ENCODE measurements around the gene NLRP5. TPM values are rescaled to one million over a fixed set of nuclear protein-coding genes. Genes with fewer than 3 reads are reported as not detected.
"Not testable (repeated sequence)": the region's sequence is repeated elsewhere in the genome, so short reads cannot be mapped to it uniquely, and the experiment has no call there.

The NLRP5 gene
- not detected in 2 replicates for total RNA-seq (2014; rRNA removed; shearing (Covaris generic))

DNA sequence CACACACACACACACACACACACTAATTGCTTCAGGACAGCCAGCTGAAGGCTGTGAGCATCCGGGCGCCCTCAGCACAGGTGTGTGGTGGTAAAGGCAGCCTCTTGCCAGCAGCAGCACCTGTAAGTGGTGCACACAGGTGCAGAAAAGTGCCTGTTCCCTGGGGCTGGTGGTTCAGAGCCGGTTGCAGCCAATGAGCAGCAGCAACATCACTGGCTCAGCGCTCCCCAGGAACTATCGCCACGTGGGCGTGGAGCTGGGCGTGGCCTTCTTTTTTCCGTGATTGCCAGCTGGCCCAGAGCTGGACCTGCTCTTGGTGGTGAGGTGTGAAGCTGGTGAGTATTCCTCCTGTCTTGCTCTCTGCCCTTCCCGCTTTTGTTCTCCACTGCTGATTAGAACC is at the start of gene NLRP5:
Gene NLRP5 (plus strand): TSS at position 289 of the 400 bp plus-strand sequence.
- no peak for DNase-seq
- no peaks in the 10 kb centered on the region for H3K36me3 ChIP-seq (replicated peaks; ENCODE audit: control insufficient read depth, insufficient read depth, low read length)
- no peaks in the 10 kb centered on the region for H3K27me3 ChIP-seq (ENCODE audit: control insufficient read depth, insufficient read depth, low read length)
- no peak within 1 kb of the TSS for H3K4me3 ChIP-seq (ENCODE audit: insufficient read depth, low read depth, low read length)

GRCh38 chr19:55939206-55939605 is 47.4 kb upstream of the NLRP5 start:
- no peak for DNase-seq
- H3K27me3 ChIP-seq (ENCODE audit: control insufficient read depth, insufficient read depth, low read length) = no peaks in the 10 kb centered on the region
- H3K36me3 ChIP-seq (replicated peaks; ENCODE audit: control insufficient read depth, insufficient read depth, low read length) = no peaks in the 10 kb centered on the region
- H3K4me3 ChIP-seq (ENCODE audit: insufficient read depth, low read depth, low read length) = no peak overlapping the region

GRCh38 chr19:55940306-55940705 is 46.3 kb upstream of the NLRP5 start:
- no peak for DNase-seq
- Histone ChIP-seq H3K36me3 (replicated peaks; ENCODE audit: control insufficient read depth, insufficient read depth, low read length) (no peaks in the 10 kb centered on the region), H3K27me3 (ENCODE audit: control insufficient read depth, insufficient read depth, low read length) (no peaks in the 10 kb centered on the region), H3K4me3 (ENCODE audit: insufficient read depth, low read depth, low read length) (no peak overlapping the region)

GRCh38 chr19:55947532-55947931 is 39.0 kb upstream of the NLRP5 start, which contains the start of gene NLRP8:
NLRP8 (plus strand) TSS chr19:55947832.
- H3K27me3 ChIP-seq (ENCODE audit: control insufficient read depth, insufficient read depth, low read length) = no peaks in the 10 kb centered on the region
- no peak for DNase-seq
- no peaks in the 10 kb centered on the region for H3K36me3 ChIP-seq (replicated peaks; ENCODE audit: control insufficient read depth, insufficient read depth, low read length)
- no peak within 1 kb of the TSS for H3K4me3 ChIP-seq (ENCODE audit: insufficient read depth, low read depth, low read length)

- not testable (repeated sequence) for DNase-seq
Measured at GRCh38 chr19:55950566-55950965, 36.0 kb upstream of the NLRP5 start.

DNA sequence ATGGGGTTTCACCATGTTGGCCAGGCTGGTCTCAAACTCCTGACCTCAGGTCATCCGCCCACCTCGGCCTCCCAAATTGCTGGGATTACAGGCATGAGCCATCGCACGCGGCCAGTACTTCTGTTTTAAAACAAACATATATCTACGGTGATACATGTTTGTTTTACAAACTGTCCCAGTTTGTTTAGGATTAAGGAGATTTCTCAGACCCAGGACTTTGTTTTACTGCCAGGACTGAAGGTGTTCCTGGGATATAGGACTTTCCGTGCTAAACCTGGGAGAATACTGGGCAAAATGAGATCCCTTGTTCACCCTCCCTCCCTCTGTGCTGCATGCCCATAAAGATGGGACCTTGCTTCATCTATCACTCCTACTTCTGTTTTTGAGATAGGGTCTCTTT is 30.1 kb upstream of the NLRP5 start:
- no peaks in the 10 kb centered on the region for H3K27me3 ChIP-seq (ENCODE audit: control insufficient read depth, insufficient read depth, low read length)
- no peak for DNase-seq
- no peaks in the 10 kb centered on the region for H3K36me3 ChIP-seq (replicated peaks; ENCODE audit: control insufficient read depth, insufficient read depth, low read length)
- H3K4me3 ChIP-seq (ENCODE audit: insufficient read depth, low read depth, low read length) = no peak overlapping the region

More at GRCh38 chr19:55950566-55950965, 36.0 kb upstream of the NLRP5 start:
- H3K36me3 ChIP-seq (replicated peaks; ENCODE audit: control insufficient read depth, insufficient read depth, low read length); H3K27me3 ChIP-seq (ENCODE audit: control insufficient read depth, insufficient read depth, low read length); H3K4me3 ChIP-seq (ENCODE audit: insufficient read depth, low read depth, low read length): not testable (repeated sequence)

- Histone ChIP-seq H3K4me3 (ENCODE audit: insufficient read depth, low read depth, low read length) (no peak overlapping the region), H3K27me3 (ENCODE audit: control insufficient read depth, insufficient read depth, low read length) (no peaks in the 10 kb centered on the region), H3K36me3 (replicated peaks; ENCODE audit: control insufficient read depth, insufficient read depth, low read length) (no peaks in the 10 kb centered on the region)
- no peak for DNase-seq
Measured at GRCh38 chr19:55958356-55958755, 28.2 kb upstream of the NLRP5 start.

GRCh38 chr19:55959996-55960675 is 26.4 kb upstream of the NLRP5 start:
- DNase-seq = no peak
- H3K36me3 ChIP-seq (replicated peaks; ENCODE audit: control insufficient read depth, insufficient read depth, low read length) = no peaks in the 10 kb centered on the region
- no peaks in the 10 kb centered on the region for H3K27me3 ChIP-seq (ENCODE audit: control insufficient read depth, insufficient read depth, low read length)
- no peak overlapping the region for H3K4me3 ChIP-seq (ENCODE audit: insufficient read depth, low read depth, low read length)

GRCh38 chr19:55962186-55962585 is 24.4 kb upstream of the NLRP5 start:
- Histone ChIP-seq H3K4me3 (ENCODE audit: insufficient read depth, low read depth, low read length) (no peak overlapping the region), H3K36me3 (replicated peaks; ENCODE audit: control insufficient read depth, insufficient read depth, low read length) (no peaks in the 10 kb centered on the region), H3K27me3 (ENCODE audit: control insufficient read depth, insufficient read depth, low read length) (no peaks in the 10 kb centered on the region)
- no peak for DNase-seq

- Histone ChIP-seq H3K4me3 (ENCODE audit: insufficient read depth, low read depth, low read length) (no peak overlapping the region), H3K36me3 (replicated peaks; ENCODE audit: control insufficient read depth, insufficient read depth, low read length) (no peaks in the 10 kb centered on the region), H3K27me3 (ENCODE audit: control insufficient read depth, insufficient read depth, low read length) (no peaks in the 10 kb centered on the region)
- no peak for DNase-seq
Measured at GRCh38 chr19:55973982-55974381, 12.6 kb upstream of the NLRP5 start.

DNA sequence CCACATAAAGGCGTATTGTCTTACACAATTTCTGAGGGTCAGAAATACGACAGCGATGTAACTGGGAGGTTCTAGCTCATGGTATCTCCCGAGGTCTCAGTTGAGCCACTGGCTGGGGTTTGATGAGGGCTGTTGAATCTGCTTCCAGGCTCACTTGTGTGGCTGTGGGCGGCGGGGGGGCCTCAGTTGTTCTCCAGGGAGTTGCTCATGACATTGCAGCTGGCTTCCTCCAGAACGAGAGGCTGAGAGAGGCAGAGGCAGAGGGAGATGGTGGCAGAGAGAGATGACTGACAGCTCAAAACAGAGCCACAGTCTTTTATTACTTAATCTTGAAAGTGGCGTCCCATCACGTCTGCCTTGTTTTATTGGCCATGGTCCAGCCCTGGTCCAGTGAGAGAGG is 6.2 kb upstream of the NLRP5 start:
- DNase-seq = no peak
- H3K36me3 ChIP-seq (replicated peaks; ENCODE audit: control insufficient read depth, insufficient read depth, low read length) = no peaks in the 10 kb centered on the region
- no peaks in the 10 kb centered on the region for H3K27me3 ChIP-seq (ENCODE audit: control insufficient read depth, insufficient read depth, low read length)
- H3K4me3 ChIP-seq (ENCODE audit: insufficient read depth, low read depth, low read length) = no peak overlapping the region

DNA sequence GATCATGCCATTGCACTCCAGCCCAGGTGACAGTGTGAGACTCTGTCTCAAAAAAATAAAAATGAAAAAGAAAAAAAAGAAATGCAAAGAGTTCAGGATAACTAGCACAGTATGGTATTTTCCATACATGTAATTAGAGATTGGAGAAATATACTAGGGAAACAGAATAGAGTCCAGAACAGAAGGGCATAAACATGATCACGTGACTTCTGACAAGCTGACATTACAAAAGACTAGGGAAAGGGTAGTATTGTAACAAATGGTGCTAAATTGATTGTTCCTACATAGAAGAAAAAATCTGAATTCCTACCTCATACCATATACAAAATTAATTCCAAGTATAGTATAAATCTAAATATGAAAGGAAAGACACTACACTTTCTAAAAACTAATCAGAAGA is 1.3 kb upstream of the NLRP5 start:
- Histone ChIP-seq H3K36me3 (replicated peaks; ENCODE audit: control insufficient read depth, insufficient read depth, low read length) (no peaks in the 10 kb centered on the region), H3K4me3 (ENCODE audit: insufficient read depth, low read depth, low read length) (no peak overlapping the region), H3K27me3 (ENCODE audit: control insufficient read depth, insufficient read depth, low read length) (no peaks in the 10 kb centered on the region)
- DNase-seq = no peak

DNA sequence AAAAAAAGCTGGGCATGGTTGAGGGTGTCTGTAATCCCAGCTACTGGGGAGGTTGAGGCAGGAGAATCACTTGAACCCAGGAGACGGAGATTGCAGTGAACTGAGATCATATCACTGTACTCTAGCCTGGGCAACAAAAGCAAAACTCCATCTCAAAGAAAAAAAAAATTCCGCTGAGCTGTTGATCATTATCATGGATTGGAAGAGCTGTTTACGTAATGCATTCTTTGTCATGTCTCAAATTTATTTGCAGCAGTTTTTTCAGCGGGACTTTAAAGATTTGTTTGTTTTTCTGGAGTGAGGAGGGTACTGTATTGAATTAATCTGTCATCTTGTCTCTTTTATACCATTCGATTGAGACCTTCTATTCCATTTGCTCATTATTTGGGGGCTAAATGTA is 4.3 kb downstream of the NLRP5 start:
- H3K36me3 ChIP-seq (replicated peaks; ENCODE audit: control insufficient read depth, insufficient read depth, low read length) = no peaks in the 10 kb centered on the region
- no peaks in the 10 kb centered on the region for H3K27me3 ChIP-seq (ENCODE audit: control insufficient read depth, insufficient read depth, low read length)
- H3K4me3 ChIP-seq (ENCODE audit: insufficient read depth, low read depth, low read length) = no peak overlapping the region
- DNase-seq = no peak

DNA sequence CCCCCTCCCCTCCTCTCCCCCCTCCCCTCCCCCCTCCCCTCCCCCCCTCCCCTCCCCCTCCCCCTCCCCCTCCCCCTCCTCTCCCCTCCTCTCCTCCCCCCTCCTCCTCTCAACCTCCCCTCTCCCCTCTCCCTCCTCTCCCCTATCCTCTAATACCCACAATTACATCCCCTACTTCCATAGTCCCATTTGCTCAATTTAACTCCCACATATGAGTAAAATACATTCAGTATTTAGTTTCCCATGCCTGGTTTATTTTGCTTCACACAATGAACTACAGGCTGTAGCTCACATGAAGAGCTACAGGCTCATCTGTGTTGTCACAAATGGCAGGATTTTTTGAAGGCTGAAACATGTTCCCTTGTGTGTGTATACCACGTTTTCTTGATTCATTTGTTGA is 6.9 kb downstream of the NLRP5 start:
- H3K4me3 ChIP-seq (ENCODE audit: insufficient read depth, low read depth, low read length) = no peak overlapping the region
- H3K27me3 ChIP-seq (ENCODE audit: control insufficient read depth, insufficient read depth, low read length) = no peaks in the 10 kb centered on the region
- DNase-seq = no peak
- no peaks in the 10 kb centered on the region for H3K36me3 ChIP-seq (replicated peaks; ENCODE audit: control insufficient read depth, insufficient read depth, low read length)

GRCh38 chr19:56014765-56015164 is 28.2 kb downstream of the NLRP5 start:
- Histone ChIP-seq H3K4me3 (ENCODE audit: insufficient read depth, low read depth, low read length) (no peak overlapping the region), H3K36me3 (replicated peaks; ENCODE audit: control insufficient read depth, insufficient read depth, low read length) (no peaks in the 10 kb centered on the region), H3K27me3 (ENCODE audit: control insufficient read depth, insufficient read depth, low read length) (no peaks in the 10 kb centered on the region)
- DNase-seq = no peak

DNA sequence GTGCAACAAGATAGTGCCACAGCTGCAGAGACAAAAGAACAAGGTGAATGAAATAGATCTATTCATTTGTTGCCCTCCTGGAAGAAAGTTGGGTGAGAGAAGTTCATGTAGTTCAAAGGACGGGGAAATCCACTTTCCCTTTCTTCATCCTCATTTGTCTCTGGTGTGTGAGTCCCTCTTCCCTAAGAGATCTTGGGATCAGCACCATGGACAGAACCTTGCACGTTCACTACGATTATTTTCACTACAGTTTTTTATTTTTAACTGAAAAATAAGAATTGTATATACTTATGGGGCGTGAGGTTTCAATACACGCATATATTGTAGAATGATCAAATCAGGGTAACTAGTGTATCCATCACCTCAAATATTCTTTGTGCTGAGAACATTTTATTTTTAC is 29.2 kb downstream of the NLRP5 start:
- Histone ChIP-seq H3K27me3 (ENCODE audit: control insufficient read depth, insufficient read depth, low read length) (no peaks in the 10 kb centered on the region), H3K4me3 (ENCODE audit: insufficient read depth, low read depth, low read length) (no peak overlapping the region), H3K36me3 (replicated peaks; ENCODE audit: control insufficient read depth, insufficient read depth, low read length) (no peaks in the 10 kb centered on the region)
- DNase-seq = no peak
